ENCODE data around the gene ZDHHC7. TPM values are rescaled to one million over a fixed set of nuclear protein-coding genes. Genes with fewer than 3 reads are reported as not detected.

ZDHHC7 gene
- total RNA-seq, 1 experiment from 2014 or later: 39.1 TPM

- Histone ChIP-seq H4K91ac (ENCODE audit: insufficient read length, low read depth, low read length) (no peak overlapping the region), H3K79me2 (ENCODE audit: insufficient read depth, low read length) (no peaks in the 10 kb centered on the region), H2BK120ac (ENCODE audit: low read depth, low read length, poor library complexity, severe bottlenecking) (no peak overlapping the region), H4K8ac (replicated peaks; ENCODE audit: insufficient read length, low read depth, low read length) (no peak overlapping the region), H3K79me1 (ENCODE audit: insufficient read depth, low read depth, low read length, poor library complexity, severe bottlenecking) (no peaks in the 10 kb centered on the region), H2AK5ac (ENCODE audit: insufficient read length, low read length) (no peak overlapping the region), H3K14ac (ENCODE audit: insufficient read depth, low read length) (no peak overlapping the region), H3K23ac (ENCODE audit: insufficient read length, low read depth, low read length) (no peak overlapping the region), H4K20me1 (ENCODE audit: control insufficient read depth, insufficient read depth, insufficient read length) (no peaks in the 10 kb centered on the region), H3K9me3 (ENCODE audit: control insufficient read depth, low read depth, low read length) (no peaks in the 10 kb centered on the region), H3K4me1 (ENCODE audit: insufficient read depth, low read length) (no peaks in the 10 kb centered on the region), H2BK12ac (ENCODE audit: insufficient read length, low read depth, low read length) (no peak overlapping the region), H3K4me2 (ENCODE audit: insufficient read depth, insufficient read length, low read length) (no peak overlapping the region), H3K23me2 (ENCODE audit: insufficient read length, low read depth, low read length, poor library complexity, severe bottlenecking) (no peaks in the 10 kb centered on the region), H3K56ac (ENCODE audit: insufficient read length, low read depth, low read length) (no peak overlapping the region), H2BK5ac (ENCODE audit: insufficient read length, low read length) (no peak overlapping the region), H2BK20ac (ENCODE audit: low read depth, low read length, poor library complexity, severe bottlenecking) (no peak overlapping the region), H3K18ac (ENCODE audit: insufficient read length, low read depth, low read length) (no peak overlapping the region), H3K4ac (ENCODE audit: low read depth, low read length) (no peak overlapping the region), H3T11ph (ENCODE audit: low read length) (no peak overlapping the region), H4K5ac (ENCODE audit: insufficient read length, low read depth, low read length) (no peak overlapping the region), H2BK15ac (ENCODE audit: low read depth, low read length) (no peak overlapping the region), H3K27ac (ENCODE audit: insufficient read length, low read depth, low read length) (no peak overlapping the region), H3K9ac (ENCODE audit: extremely low read depth, insufficient read length, low read length) (no peak overlapping the region), H2AFZ (ENCODE audit: low read length) (no peak overlapping the region), H3K27me3 (ENCODE audit: insufficient read depth, low read length) (no peaks in the 10 kb centered on the region)
- Mint-ChIP-seq H3K4me1 (peaks cover 0 to 2% of the 10 kb centered on the region in 2 experiments; a peak in 1 of 4 replicates), H3K27ac (no peak overlapping the region), H3K36me3 (ENCODE audit: insufficient read depth in 1 of 3, low read depth in 3 of 3) (no peaks in the 10 kb centered on the region), H3K4me3 (no peak overlapping the region), H3K9me3 (no peaks in the 10 kb centered on the region), H3K27me3 (ENCODE audit: low read depth) (peaks cover 4% of the 10 kb centered on the region; the same call in 1 of the 2 replicates)
- no CpG with 5 or more reads among the region's 9 CpGs for WGBS (ENCODE audit: extremely low coverage, insufficient read length, low lambda C conversion rate)
- DNase-seq: no peak
- TF ChIP-seq CTCF (conservative IDR thresholded peaks at IDR 0.05): no peak
These were observed 58.1 kb downstream of the ZDHHC7 start for GRCh38 chr16:84953190-84953746.

Data from H9 (cell line).